AG09309 (cell line): Measurements from ENCODE around the gene PFDN1.
A peak's percentile ranks its signal among the peaks of the same experiment; 100 is the strongest.

Source experiments
- DNase-seq: peaks from one replicate; pipeline ENCODE4 v3.0.0-alpha.2; 2010; ENCODE audit warnings: low read depth
- H3K4me3 ChIP-seq: 2 replicates; pipeline ENCODE4 v1.5.1; 2011; ENCODE audit warnings: mild to moderate bottlenecking, low read depth, low read length, moderate library complexity; ENCODE audit not compliant: control insufficient read depth
- CTCF ChIP-seq: IDR thresholded peaks from 2 replicates; pipeline ENCODE4 v1.5.1; 2011; ENCODE audit warnings: mild to moderate bottlenecking, low read depth, low read length, inconsistent platforms; ENCODE audit not compliant: insufficient read depth, control insufficient read depth; ENCODE audit errors: missing control alignments

Gene PFDN1

GRCh38 chr5:140234377-140234989 lies 68.4 kb downstream of the PFDN1 start:
- H3K4me3 ChIP-seq, result no peak overlapping the region
- DNase-seq, result no peak
- TF ChIP-seq CTCF, result no peak

GRCh38 chr5:140232731-140233130 lies 70.2 kb downstream of the PFDN1 start:
- no peak for DNase-seq
- TF ChIP-seq CTCF, result no peak
- no peak overlapping the region for H3K4me3 ChIP-seq

GRCh38 chr5:140230373-140230772 lies 72.5 kb downstream of the PFDN1 start:
- no peak overlapping the region for H3K4me3 ChIP-seq
- DNase-seq, result no peak
- no peak for TF ChIP-seq CTCF

- H3K4me3 ChIP-seq, result no peak overlapping the region
- TF ChIP-seq CTCF, result no peak
- DNase-seq, result no peak
These were observed 74.5 kb downstream of the PFDN1 start for GRCh38 chr5:140228364-140228837.

GRCh38 chr5:140227046-140227445 lies 75.9 kb downstream of the PFDN1 start:
- no peak for DNase-seq
- no peak overlapping the region for H3K4me3 ChIP-seq
- peak; percentile 11 for TF ChIP-seq CTCF

- no peak for TF ChIP-seq CTCF
- H3K4me3 ChIP-seq, result no peak overlapping the region
- no peak for DNase-seq
These were observed 77.5 kb downstream of the PFDN1 start for GRCh38 chr5:140225396-140225795.
